ENCODE measurements around the gene DCAF4.
A peak's percentile ranks its signal among the peaks of the same experiment; 100 is the strongest.

The DCAF4 gene

GRCh38 chr14:72925171-72925759 lies 999 bp upstream of the DCAF4 start:
- peak overlapping the region; percentile 67 to 95 (median 79) for H3K4me3 ChIP-seq (ENCODE audit: low read depth in 1 of 5, low read length in 5 of 5)
- H3K27me3 ChIP-seq (ENCODE audit: control insufficient read depth in 5 of 5, insufficient read depth in 4 of 5, low read length in 5 of 5) = peaks cover 0 to 6% (median 0%) of the 10 kb centered on the region in 5 donors
- H3K4me1 ChIP-seq (ENCODE audit: control insufficient read depth in 5 of 5, insufficient read depth in 5 of 5, low read length in 5 of 5) = peaks cover 1 to 21% (median 14%) of the 10 kb centered on the region in 5 donors
- no peak overlapping the region for H3K27ac ChIP-seq (ENCODE audit: low read depth, low read length)
- peak overlapping the region in 2 of 5 donors; percentile 41 to 67 for H3K9ac ChIP-seq (ENCODE audit: low read length in 5 of 5)
- H3K9me3 ChIP-seq (ENCODE audit: control insufficient read depth in 5 of 5, low read length in 5 of 5) = no peaks in the 10 kb centered on the region
- H3K36me3 ChIP-seq (ENCODE audit: control insufficient read depth in 5 of 5, insufficient read depth in 5 of 5, low read length in 5 of 5) = no peaks in the 10 kb centered on the region

- Histone ChIP-seq H3K9ac (ENCODE audit: low read length in 5 of 5) (peak overlapping the region in 3 of 5 donors; percentile 41 to 67 (median 52)), H3K36me3 (ENCODE audit: control insufficient read depth in 5 of 5, insufficient read depth in 5 of 5, low read length in 5 of 5) (no peaks in the 10 kb centered on the region), H3K4me3 (ENCODE audit: low read depth in 1 of 5, low read length in 5 of 5) (peak overlapping the region; percentile 71 to 95 (median 91)), H3K27ac (ENCODE audit: low read depth, low read length) (no peak overlapping the region), H3K9me3 (ENCODE audit: control insufficient read depth in 5 of 5, low read length in 5 of 5) (no peaks in the 10 kb centered on the region), H3K4me1 (ENCODE audit: control insufficient read depth in 5 of 5, insufficient read depth in 5 of 5, low read length in 5 of 5) (peaks cover 1 to 21% (median 14%) of the 10 kb centered on the region in 5 donors), H3K27me3 (ENCODE audit: control insufficient read depth in 5 of 5, insufficient read depth in 4 of 5, low read length in 5 of 5) (peaks cover 0 to 5% (median 0%) of the 10 kb centered on the region in 5 donors)
Measured at GRCh38 chr14:72925815-72926291, 411 bp upstream of the DCAF4 start.

- Histone ChIP-seq H3K9me3 (ENCODE audit: control insufficient read depth in 5 of 5, low read length in 5 of 5) (no peaks in the 10 kb centered on the region), H3K36me3 (ENCODE audit: control insufficient read depth in 5 of 5, insufficient read depth in 5 of 5, low read length in 5 of 5) (no peaks in the 10 kb centered on the region), H3K27me3 (ENCODE audit: control insufficient read depth in 5 of 5, insufficient read depth in 4 of 5, low read length in 5 of 5) (no peaks in the 10 kb centered on the region), H3K9ac (ENCODE audit: low read length in 5 of 5) (no peak overlapping the region), H3K4me3 (ENCODE audit: low read depth in 1 of 5, low read length in 5 of 5) (no peak overlapping the region), H3K4me1 (ENCODE audit: control insufficient read depth in 5 of 5, insufficient read depth in 5 of 5, low read length in 5 of 5) (peaks cover 1 to 21% (median 14%) of the 10 kb centered on the region in 5 donors), H3K27ac (ENCODE audit: low read depth, low read length) (no peak overlapping the region)
Measured at GRCh38 chr14:72928872-72929271, 2.6 kb downstream of the DCAF4 start.

- H3K36me3 ChIP-seq (ENCODE audit: control insufficient read depth in 5 of 5, insufficient read depth in 5 of 5, low read length in 5 of 5) = no peaks in the 10 kb centered on the region
- no peak overlapping the region for H3K27ac ChIP-seq (ENCODE audit: low read depth, low read length)
- H3K4me1 ChIP-seq (ENCODE audit: control insufficient read depth in 5 of 5, insufficient read depth in 5 of 5, low read length in 5 of 5) = peaks cover 1 to 21% (median 14%) of the 10 kb centered on the region in 5 donors
- H3K27me3 ChIP-seq (ENCODE audit: control insufficient read depth in 5 of 5, insufficient read depth in 4 of 5, low read length in 5 of 5) = no peaks in the 10 kb centered on the region
- H3K9me3 ChIP-seq (ENCODE audit: control insufficient read depth in 5 of 5, low read length in 5 of 5) = no peaks in the 10 kb centered on the region
- H3K4me3 ChIP-seq (ENCODE audit: low read depth in 1 of 5, low read length in 5 of 5) = no peak overlapping the region
- H3K9ac ChIP-seq (ENCODE audit: low read length in 5 of 5) = no peak overlapping the region
Measured at GRCh38 chr14:72929316-72930080, 3.2 kb downstream of the DCAF4 start.

- H3K9me3 ChIP-seq (ENCODE audit: control insufficient read depth in 5 of 5, low read length in 5 of 5) = no peaks in the 10 kb centered on the region
- no peaks in the 10 kb centered on the region for H3K27me3 ChIP-seq (ENCODE audit: control insufficient read depth in 5 of 5, insufficient read depth in 4 of 5, low read length in 5 of 5)
- H3K4me1 ChIP-seq (ENCODE audit: control insufficient read depth in 5 of 5, insufficient read depth in 5 of 5, low read length in 5 of 5) = no peaks in the 10 kb centered on the region
- H3K9ac ChIP-seq (ENCODE audit: low read length in 5 of 5) = no peak overlapping the region
- no peak overlapping the region for H3K27ac ChIP-seq (ENCODE audit: low read depth, low read length)
- H3K4me3 ChIP-seq (ENCODE audit: low read depth in 1 of 5, low read length in 5 of 5) = no peak overlapping the region
- peaks cover 0 to 1% (median under 1%) of the 10 kb centered on the region in 5 donors for H3K36me3 ChIP-seq (ENCODE audit: control insufficient read depth in 5 of 5, insufficient read depth in 5 of 5, low read length in 5 of 5)
Measured at GRCh38 chr14:72932893-72933292, 6.6 kb downstream of the DCAF4 start.

GRCh38 chr14:72939630-72940029 lies 13.4 kb downstream of the DCAF4 start:
- Histone ChIP-seq H3K27me3 (ENCODE audit: control insufficient read depth in 5 of 5, insufficient read depth in 4 of 5, low read length in 5 of 5) (no peaks in the 10 kb centered on the region), H3K4me3 (ENCODE audit: low read depth in 1 of 5, low read length in 5 of 5) (no peak overlapping the region), H3K36me3 (ENCODE audit: control insufficient read depth in 5 of 5, insufficient read depth in 5 of 5, low read length in 5 of 5) (peaks cover 5 to 59% (median 51%) of the 10 kb centered on the region in 5 donors), H3K4me1 (ENCODE audit: control insufficient read depth in 5 of 5, insufficient read depth in 5 of 5, low read length in 5 of 5) (no peaks in the 10 kb centered on the region), H3K9ac (ENCODE audit: low read length in 5 of 5) (no peak overlapping the region), H3K9me3 (ENCODE audit: control insufficient read depth in 5 of 5, low read length in 5 of 5) (no peaks in the 10 kb centered on the region), H3K27ac (ENCODE audit: low read depth, low read length) (no peak overlapping the region)

- Histone ChIP-seq H3K9ac (ENCODE audit: low read length in 5 of 5) (no peak overlapping the region), H3K36me3 (ENCODE audit: control insufficient read depth in 5 of 5, insufficient read depth in 5 of 5, low read length in 5 of 5) (peaks cover 5 to 71% (median 58%) of the 10 kb centered on the region in 5 donors), H3K9me3 (ENCODE audit: control insufficient read depth in 5 of 5, low read length in 5 of 5) (no peaks in the 10 kb centered on the region)
Measured at GRCh38 chr14:72941286-72941985, 15.2 kb downstream of the DCAF4 start.

GRCh38 chr14:72942934-72943333 lies 16.7 kb downstream of the DCAF4 start:
- H3K27me3 ChIP-seq (ENCODE audit: control insufficient read depth in 5 of 5, insufficient read depth in 4 of 5, low read length in 5 of 5) = no peaks in the 10 kb centered on the region
- no peak overlapping the region for H3K27ac ChIP-seq (ENCODE audit: low read depth, low read length)
- H3K9ac ChIP-seq (ENCODE audit: low read length in 5 of 5) = no peak overlapping the region
- no peaks in the 10 kb centered on the region for H3K9me3 ChIP-seq (ENCODE audit: control insufficient read depth in 5 of 5, low read length in 5 of 5)
- peaks cover 5 to 83% (median 70%) of the 10 kb centered on the region in 5 donors for H3K36me3 ChIP-seq (ENCODE audit: control insufficient read depth in 5 of 5, insufficient read depth in 5 of 5, low read length in 5 of 5)
- no peaks in the 10 kb centered on the region for H3K4me1 ChIP-seq (ENCODE audit: control insufficient read depth in 5 of 5, insufficient read depth in 5 of 5, low read length in 5 of 5)
- no peak overlapping the region for H3K4me3 ChIP-seq (ENCODE audit: low read depth in 1 of 5, low read length in 5 of 5)

More at GRCh38 chr14:72941286-72941985, 15.2 kb downstream of the DCAF4 start:
- H3K27ac ChIP-seq (ENCODE audit: low read depth, low read length) = no peak overlapping the region
- no peaks in the 10 kb centered on the region for H3K4me1 ChIP-seq (ENCODE audit: control insufficient read depth in 5 of 5, insufficient read depth in 5 of 5, low read length in 5 of 5)
- no peaks in the 10 kb centered on the region for H3K27me3 ChIP-seq (ENCODE audit: control insufficient read depth in 5 of 5, insufficient read depth in 4 of 5, low read length in 5 of 5)
- no peak overlapping the region for H3K4me3 ChIP-seq (ENCODE audit: low read depth in 1 of 5, low read length in 5 of 5)

GRCh38 chr14:72943876-72944430 lies 17.7 kb downstream of the DCAF4 start:
- Histone ChIP-seq H3K9me3 (ENCODE audit: control insufficient read depth in 5 of 5, low read length in 5 of 5) (no peaks in the 10 kb centered on the region), H3K4me3 (ENCODE audit: low read depth in 1 of 5, low read length in 5 of 5) (no peak overlapping the region), H3K9ac (ENCODE audit: low read length in 5 of 5) (no peak overlapping the region), H3K27me3 (ENCODE audit: control insufficient read depth in 5 of 5, insufficient read depth in 4 of 5, low read length in 5 of 5) (no peaks in the 10 kb centered on the region), H3K27ac (ENCODE audit: low read depth, low read length) (no peak overlapping the region), H3K36me3 (ENCODE audit: control insufficient read depth in 5 of 5, insufficient read depth in 5 of 5, low read length in 5 of 5) (peaks cover 0 to 74% (median 62%) of the 10 kb centered on the region in 5 donors), H3K4me1 (ENCODE audit: control insufficient read depth in 5 of 5, insufficient read depth in 5 of 5, low read length in 5 of 5) (no peaks in the 10 kb centered on the region)
